Left ventricle myocardium inferior (tissue), 1 donor: ENCODE data around the gene PSMD1. TPM values are rescaled to one million over a fixed set of nuclear protein-coding genes. Genes with fewer than 3 reads are reported as not detected.

Experiments used
- DNase-seq: peaks from one replicate; pipeline ENCODE4 v3.0.0-alpha.2; 2020
- H3K27ac ChIP-seq: fragments of 200-600 bp; replicated peaks from 2 replicates; pipeline ENCODE4 v1.8.0; 2021
- H3K27me3 ChIP-seq: fragments of 200-600 bp; 2 replicates; pipeline ENCODE4 v1.8.0; 2021; ENCODE audit warnings: low read depth
- H3K36me3 ChIP-seq: fragments of 200-600 bp; 2 replicates; pipeline ENCODE4 v1.8.0; 2021
- H3K4me1 ChIP-seq: fragments of 200-600 bp; 2 replicates; pipeline ENCODE4 v1.8.0; 2021
- H3K4me3 ChIP-seq: fragments of 200-600 bp; 2 replicates; pipeline ENCODE4 v1.8.0; 2021; ENCODE audit warnings: mild to moderate bottlenecking, moderate library complexity
- H3K9me3 ChIP-seq: fragments of 200-600 bp; replicated peaks from 2 replicates; pipeline ENCODE4 v1.8.0; 2021
- intact Hi-C: fragments of 100-400 bp; cut with micrococcal nuclease; formaldehyde crosslinking; loops from one replicate; pipeline ENCODE4 v1.11.0; 2022
- total RNA-seq: library from RNA; stranded (reverse); fragmentation: NEBNext Ultra II Directional; extraction: Animal tissue kit (Norgen Biotek cat#: 25700); gene quantifications from one replicate; pipeline ENCODE4 v1.2.1, GENCODE V29; 2021
- TF ChIP-seq, protein P1 (sequence below): fragments of 200-600 bp; IDR thresholded peaks from 2 replicates; pipeline ENCODE4 v1.8.0; 2021; ENCODE audit warnings: antibody characterized with exemption, mild to moderate bottlenecking, borderline replicate concordance
- donor health status: DM: no; HTN: yes; CAD: no; lungs with severe emphysema.

PSMD1 gene
- total RNA-seq, 1 donor from 2014 or later, result 90.5 TPM

DNA sequence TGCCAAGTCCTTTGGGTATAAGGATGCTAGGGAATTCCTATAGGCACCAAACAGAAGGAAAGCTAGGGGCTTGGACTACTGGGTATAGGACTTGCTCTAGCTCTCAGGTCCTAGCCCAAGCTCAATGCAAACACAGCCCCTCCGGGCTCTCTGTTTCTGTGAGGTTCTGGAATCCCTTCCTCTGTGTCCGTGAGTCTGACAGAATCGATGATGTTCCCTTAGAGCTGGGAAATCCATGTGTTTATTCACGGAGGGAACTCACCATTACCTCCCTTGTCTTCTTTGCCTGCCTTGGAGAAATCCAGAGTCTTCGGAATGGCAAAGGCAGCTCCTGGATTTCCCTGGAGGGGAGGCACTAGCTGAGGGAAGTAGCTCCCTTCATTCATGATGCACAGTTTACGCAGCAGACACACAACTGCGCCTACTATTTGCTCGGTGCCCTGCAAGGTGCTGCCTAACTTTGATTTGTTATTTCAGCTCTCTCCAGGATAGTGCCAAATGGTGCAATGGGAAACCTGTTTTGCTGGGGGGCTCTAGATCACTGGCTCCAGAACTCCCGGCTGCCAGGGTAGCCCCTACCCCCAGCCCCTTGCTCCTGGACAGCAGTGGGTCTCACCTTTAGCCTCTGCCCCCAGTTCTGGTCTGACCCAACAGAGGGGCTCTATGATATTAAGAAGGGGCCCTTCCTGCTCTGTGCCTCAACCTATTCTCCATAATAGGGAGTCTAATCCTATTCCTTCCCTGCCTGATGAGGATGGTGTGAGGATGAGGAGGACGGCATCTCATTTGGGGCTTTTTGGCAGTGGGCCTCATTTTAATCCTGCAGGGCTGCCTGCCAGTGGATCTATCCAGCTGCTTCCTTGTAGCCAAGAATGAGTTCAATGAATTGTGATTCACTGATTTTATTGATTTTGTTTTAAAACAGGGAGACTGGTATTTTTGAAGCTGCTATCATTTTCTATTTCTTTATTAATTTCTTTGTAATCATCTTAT, 8.4 kb upstream of the PSMD1 start:
- no peak for DNase-seq
- Histone ChIP-seq H3K27me3 (peaks cover 21% of the 10 kb centered on the region), H3K27ac (no peak overlapping the region), H3K9me3 (no peaks in the 10 kb centered on the region), H3K4me3 (no peak overlapping the region), H3K4me1 (peaks cover 12% of the 10 kb centered on the region), H3K36me3 (no peaks in the 10 kb centered on the region)
- TF ChIP-seq, protein P1, sequence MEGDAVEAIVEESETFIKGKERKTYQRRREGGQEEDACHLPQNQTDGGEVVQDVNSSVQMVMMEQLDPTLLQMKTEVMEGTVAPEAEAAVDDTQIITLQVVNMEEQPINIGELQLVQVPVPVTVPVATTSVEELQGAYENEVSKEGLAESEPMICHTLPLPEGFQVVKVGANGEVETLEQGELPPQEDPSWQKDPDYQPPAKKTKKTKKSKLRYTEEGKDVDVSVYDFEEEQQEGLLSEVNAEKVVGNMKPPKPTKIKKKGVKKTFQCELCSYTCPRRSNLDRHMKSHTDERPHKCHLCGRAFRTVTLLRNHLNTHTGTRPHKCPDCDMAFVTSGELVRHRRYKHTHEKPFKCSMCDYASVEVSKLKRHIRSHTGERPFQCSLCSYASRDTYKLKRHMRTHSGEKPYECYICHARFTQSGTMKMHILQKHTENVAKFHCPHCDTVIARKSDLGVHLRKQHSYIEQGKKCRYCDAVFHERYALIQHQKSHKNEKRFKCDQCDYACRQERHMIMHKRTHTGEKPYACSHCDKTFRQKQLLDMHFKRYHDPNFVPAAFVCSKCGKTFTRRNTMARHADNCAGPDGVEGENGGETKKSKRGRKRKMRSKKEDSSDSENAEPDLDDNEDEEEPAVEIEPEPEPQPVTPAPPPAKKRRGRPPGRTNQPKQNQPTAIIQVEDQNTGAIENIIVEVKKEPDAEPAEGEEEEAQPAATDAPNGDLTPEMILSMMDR, result no peak
- intact Hi-C loops, result no loop called here

DNA sequence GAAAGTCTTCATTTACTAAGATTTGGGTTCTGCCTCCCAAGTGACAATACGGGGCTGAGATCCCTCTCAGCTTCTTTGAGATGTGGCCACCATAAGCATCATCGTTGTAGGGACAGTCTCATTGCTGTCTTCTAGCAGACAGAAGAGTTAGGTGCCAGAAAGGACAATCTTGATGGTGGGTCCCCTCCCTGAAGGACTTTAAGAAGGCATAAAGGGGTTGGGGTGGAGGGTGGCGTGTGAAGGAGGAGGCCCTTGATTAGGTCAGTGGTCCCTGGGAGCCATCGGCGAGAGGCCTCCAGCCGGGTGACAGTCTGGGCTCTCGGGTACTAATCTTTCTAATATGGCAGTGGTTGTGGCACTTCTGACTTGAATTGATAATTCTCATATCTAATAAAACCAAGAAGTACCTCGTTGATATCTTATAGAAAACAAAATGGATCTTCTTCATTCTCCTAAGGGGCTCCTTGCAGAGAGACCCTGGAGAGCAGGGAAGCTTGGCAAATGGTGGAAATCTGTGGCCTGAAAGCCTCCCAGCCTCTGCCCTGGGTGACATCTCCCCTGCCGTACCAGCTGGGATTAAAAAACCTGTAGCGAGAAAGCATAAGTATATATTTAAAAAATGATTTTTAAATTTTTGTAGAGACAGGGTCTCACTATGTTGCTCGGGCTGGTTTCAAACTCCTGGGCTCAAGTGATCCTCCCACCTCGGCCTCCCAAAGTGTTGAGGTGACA, 7.2 kb upstream of the PSMD1 start:
- H3K4me1 ChIP-seq, result peaks cover 13% of the 10 kb centered on the region
- intact Hi-C loops, result no loop called here
- H3K9me3 ChIP-seq, result no peaks in the 10 kb centered on the region
- H3K27me3 ChIP-seq, result peaks cover 21% of the 10 kb centered on the region
- TF ChIP-seq, protein P1, result no peak
- H3K4me3 ChIP-seq, result no peak overlapping the region
- no peak overlapping the region for H3K27ac ChIP-seq
- DNase-seq, result no peak
- H3K36me3 ChIP-seq, result no peaks in the 10 kb centered on the region

DNA sequence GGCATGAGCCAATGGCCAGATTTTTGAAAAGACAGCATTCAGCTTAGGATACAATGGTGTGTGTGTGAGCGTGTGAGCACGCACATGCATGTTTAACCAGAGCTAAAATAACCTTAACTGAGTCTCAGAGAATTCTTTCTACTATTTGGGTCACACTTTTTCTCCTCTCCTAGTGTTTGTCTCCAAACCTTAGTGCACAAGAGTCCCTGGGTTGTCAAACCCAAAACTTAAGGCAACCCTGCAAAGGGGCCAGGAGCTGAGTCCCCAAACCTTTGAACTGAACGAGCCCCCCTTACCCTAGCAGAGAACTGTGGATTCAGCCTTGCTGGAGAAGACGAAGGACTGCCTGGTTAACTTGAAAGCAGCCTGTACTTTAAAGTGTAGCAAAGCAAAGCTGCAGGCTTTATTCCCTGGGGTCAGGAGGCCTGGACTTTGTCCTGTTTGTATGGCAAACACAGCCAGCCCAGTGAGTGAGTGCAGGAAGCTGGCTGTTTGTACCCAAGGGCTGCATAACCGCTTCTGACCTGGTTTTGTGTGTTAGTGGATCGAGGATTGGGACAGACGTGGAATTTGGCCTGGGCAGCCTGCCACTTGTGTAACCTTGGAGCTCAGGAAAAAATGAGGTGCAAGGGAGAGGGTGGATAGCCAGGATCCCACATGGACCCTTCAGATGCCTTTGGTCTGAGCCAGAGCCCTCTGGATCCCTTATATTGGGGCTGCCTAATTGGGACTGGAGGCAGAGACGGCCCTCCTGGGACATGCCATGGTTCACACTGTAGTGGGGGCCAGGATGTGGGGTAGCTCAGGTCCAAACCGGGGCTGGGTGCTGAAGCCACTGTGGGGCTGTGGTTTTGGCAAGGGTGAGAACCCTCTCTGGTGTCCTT, 6.4 kb upstream of the PSMD1 start:
- peaks cover 13% of the 10 kb centered on the region for H3K4me1 ChIP-seq
- no peak overlapping the region for H3K27ac ChIP-seq
- H3K9me3 ChIP-seq, result no peaks in the 10 kb centered on the region
- intact Hi-C loops, result no loop called here
- H3K36me3 ChIP-seq, result no peaks in the 10 kb centered on the region
- TF ChIP-seq, protein P1, result no peak
- no peak overlapping the region for H3K4me3 ChIP-seq
- H3K27me3 ChIP-seq, result peaks cover 21% of the 10 kb centered on the region
- no peak for DNase-seq

DNA sequence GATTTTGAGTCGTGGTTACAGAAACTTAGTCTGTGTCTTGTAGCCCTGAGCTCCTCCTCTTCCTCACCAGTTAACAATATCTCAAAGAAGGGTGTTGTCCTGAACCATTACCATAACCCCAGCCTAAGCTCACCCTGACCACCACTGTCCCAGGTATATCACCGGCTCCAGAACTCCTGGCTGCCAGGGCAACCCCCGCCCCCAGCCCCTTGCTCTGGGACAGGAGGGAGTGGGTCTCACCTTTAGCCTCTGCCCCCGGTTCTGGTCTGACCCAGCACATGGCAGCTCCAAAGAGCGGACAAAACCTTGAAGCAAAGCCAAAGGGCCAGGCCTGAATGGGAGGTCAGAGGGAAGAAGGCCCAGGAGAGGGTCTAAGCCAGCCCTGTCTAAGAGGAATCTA, 5.6 kb upstream of the PSMD1 start:
- no peaks in the 10 kb centered on the region for H3K9me3 ChIP-seq
- peaks cover 13% of the 10 kb centered on the region for H3K4me1 ChIP-seq
- no peak for DNase-seq
- H3K27ac ChIP-seq, result no peak overlapping the region
- intact Hi-C loops, result no loop called here
- TF ChIP-seq, protein P1, result no peak
- peaks cover 21% of the 10 kb centered on the region for H3K27me3 ChIP-seq
- H3K36me3 ChIP-seq, result no peaks in the 10 kb centered on the region
- no peak overlapping the region for H3K4me3 ChIP-seq
